Coronary artery (tissue), 2 donors: ENCODE data around the gene RNH1.

Source experiments
- DNase-seq: peaks from one replicate; pipeline ENCODE4 v3.0.0-alpha.2; 2017; ENCODE audit warnings: low spot score
- H3K27ac ChIP-seq, 2 donors: fragments of 200-600 bp; sonication (generic); one replicate each; pipeline ENCODE4 v1.5.1; 2016 to 2019
- H3K4me3 ChIP-seq: fragments of 200-600 bp; sonication (generic); 2 replicates; pipeline ENCODE4 v1.5.1; 2016; ENCODE audit warnings: mild to moderate bottlenecking, moderate library complexity
- CTCF ChIP-seq: fragments of 200-600 bp; sonication (generic); IDR thresholded peaks from one replicate; pipeline ENCODE4 v1.5.1; 2019; ENCODE audit warnings: antibody characterized with exemption

Gene RNH1

GRCh38 chr11:535519-536454 is 28.7 kb upstream of the RNH1 start, which contains the start of gene HRAS:
HRAS (minus strand) TSS chr11:535576.
- TF ChIP-seq CTCF, result no peak

GRCh38 chr11:535210-535518 is 28.1 kb upstream of the RNH1 start:
- no peak for DNase-seq
- no peak for TF ChIP-seq CTCF
- peak overlapping the region; percentile 89 for H3K4me3 ChIP-seq
- peak overlapping the region in 1 of 2 donors; percentile 83 for H3K27ac ChIP-seq

More at GRCh38 chr11:535519-536454, 28.7 kb upstream of the RNH1 start, which contains the start of gene HRAS:
- peak; percentile 94 for DNase-seq
- H3K27ac ChIP-seq, result peak within 1 kb of the TSS; percentile 68 to 83
- peak within 1 kb of the TSS; percentile 89 for H3K4me3 ChIP-seq

- Histone ChIP-seq H3K27ac (peak overlapping the region; percentile 35 to 83), H3K4me3 (peak overlapping the region; percentile 89)
- no peak for DNase-seq
- no peak for TF ChIP-seq CTCF
Measured at GRCh38 chr11:534396-535209, 27.6 kb upstream of the RNH1 start.

GRCh38 chr11:533586-534395 is 26.7 kb upstream of the RNH1 start:
- Histone ChIP-seq H3K27ac (no peak overlapping the region), H3K4me3 (peak overlapping the region; percentile 89)
- no peak for DNase-seq
- no peak for TF ChIP-seq CTCF

- H3K27ac ChIP-seq, result no peak overlapping the region
- DNase-seq, result no peak
- TF ChIP-seq CTCF, result no peak
- H3K4me3 ChIP-seq, result no peak overlapping the region
Measured at GRCh38 chr11:532986-533585, 26.0 kb upstream of the RNH1 start.

- no peak overlapping the region for H3K4me3 ChIP-seq
- no peak overlapping the region for H3K27ac ChIP-seq
- DNase-seq, result no peak
- no peak for TF ChIP-seq CTCF
Measured at GRCh38 chr11:532527-532985, 25.5 kb upstream of the RNH1 start.
